Measurements from ENCODE around the gene GCKR. TPM values are rescaled to one million over a fixed set of nuclear protein-coding genes. Genes with fewer than 3 reads are reported as not detected.

Gene GCKR
- total and polyA plus RNA-seq, 2 of the 13 experiments (the other 11 are each of a cell fraction or from before 2014, with no cell fraction given): 15.2 to 48.3 TPM

GRCh38 chr2:27518113-27518781 lies 21.6 kb downstream of the GCKR start (continued):
- no peak for TF ChIP-seq STAT5B (CRISPR knock-in tag; IDR thresholded peaks at IDR 0.05)
- no peak for TF ChIP-seq ZNF552 (CRISPR knock-in tag; IDR thresholded peaks at IDR 0.05; ENCODE audit: borderline replicate concordance)
- TF ChIP-seq KMT2A (CRISPR knock-in tag; IDR thresholded peaks at IDR 0.05): no peak
- TF ChIP-seq ZNF230 (CRISPR knock-in tag; IDR thresholded peaks at IDR 0.05): no peak
- no peak for TF ChIP-seq ZNF335 (CRISPR knock-in tag; IDR thresholded peaks at IDR 0.05)
- TF ChIP-seq ETS1 (CRISPR knock-in tag; IDR thresholded peaks at IDR 0.05): no peak
- no peak for TF ChIP-seq PATZ1 (CRISPR knock-in tag; IDR thresholded peaks at IDR 0.05)
- TF ChIP-seq FOXO1 (CRISPR knock-in tag; IDR thresholded peaks at IDR 0.05): no peak
- no peak for TF ChIP-seq TOE1 (CRISPR knock-in tag; IDR thresholded peaks at IDR 0.05)
- TF ChIP-seq SCMH1 (CRISPR knock-in tag; IDR thresholded peaks at IDR 0.05; ENCODE audit: borderline replicate concordance): no peak
- TF ChIP-seq KDM5A (IDR thresholded peaks at IDR 0.05; ENCODE audit: borderline replicate concordance, low read length): no peak
- TF ChIP-seq TFAP4 (IDR thresholded peaks at IDR 0.05; ENCODE audit: borderline replicate concordance, low read depth): no peak
- TF ChIP-seq BORCS8-MEF2B (CRISPR knock-in tag; IDR thresholded peaks at IDR 0.05): no peak
- TF ChIP-seq FOXK1 (CRISPR knock-in tag; IDR thresholded peaks at IDR 0.05; ENCODE audit: borderline replicate concordance, low read depth): no peak
- no peak for TF ChIP-seq ZBTB33 (CRISPR knock-in tag; IDR thresholded peaks at IDR 0.05)
- 0 out of 2 replicates have a peak, but pooled peaks have one; percentile 15 for TF ChIP-seq NKX3-1 (CRISPR knock-in tag; IDR thresholded peaks at IDR 0.05)
- no peak for TF ChIP-seq GTF2F1 (IDR thresholded peaks at IDR 0.05; ENCODE audit: low read length)
- TF ChIP-seq MTERF4 (CRISPR knock-in tag; IDR thresholded peaks at IDR 0.05): no peak
- no peak for TF ChIP-seq IKZF1 (IDR thresholded peaks at IDR 0.05)
- TF ChIP-seq ASH2L (IDR thresholded peaks at IDR 0.05; ENCODE audit: insufficient read length, low read depth, low read length): no peak
- TF ChIP-seq GLMP (CRISPR knock-in tag; IDR thresholded peaks at IDR 0.05; ENCODE audit: borderline replicate concordance): no peak
- no peak for TF ChIP-seq KLF13 (CRISPR knock-in tag; IDR thresholded peaks at IDR 0.05)
- TF ChIP-seq ZSCAN25 (CRISPR knock-in tag; IDR thresholded peaks at IDR 0.05): no peak

Data from HepG2 (cell line).